Activated T-cell treated with anti-CD3 and anti-CD28 coated beads for 24 hours (primary cell): ENCODE measurements around the gene NCOR2.

ENCODE experiments used
- DNase-seq: peaks from one replicate; pipeline ENCODE4 v3.0.0-alpha.2; 2020; ENCODE audit warnings: low read depth

NCOR2 gene

GRCh38 chr12:124544311-124544970 is 23.0 kb downstream of the NCOR2 start:
- no peak for DNase-seq

GRCh38 chr12:124543590-124544310 is 23.7 kb downstream of the NCOR2 start:
- DNase-seq: no peak

- no peak for DNase-seq
These were observed 24.3 kb downstream of the NCOR2 start for GRCh38 chr12:124543052-124543589.

GRCh38 chr12:124542021-124542949 is 25.1 kb downstream of the NCOR2 start:
- no peak for DNase-seq

DNA sequence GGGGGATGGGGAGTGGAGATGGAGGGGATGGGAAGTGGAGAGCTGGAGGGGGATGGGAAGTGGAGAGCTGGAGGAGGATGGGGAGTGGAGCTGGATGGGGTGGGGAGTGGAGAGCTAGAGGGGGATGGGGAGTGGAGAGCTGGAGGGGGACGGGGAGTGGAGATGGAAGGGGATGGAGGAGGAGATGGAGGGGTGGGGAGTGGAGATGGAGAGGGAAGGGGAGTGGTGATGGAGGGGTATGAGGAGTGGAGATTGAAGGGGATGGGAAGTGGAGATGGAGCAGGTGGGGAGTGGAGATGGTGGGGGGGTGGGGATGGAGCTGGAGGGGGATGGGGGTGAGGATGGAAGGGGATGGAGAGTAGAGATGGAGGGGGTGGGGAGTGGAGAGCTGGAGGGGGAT is 26.1 kb downstream of the NCOR2 start:
- DNase-seq: no peak

GRCh38 chr12:124539084-124540041 is 28.0 kb downstream of the NCOR2 start:
- DNase-seq: no peak

- no peak for DNase-seq
These were observed 29.0 kb downstream of the NCOR2 start for GRCh38 chr12:124538194-124539082.

GRCh38 chr12:124537525-124538193 is 29.8 kb downstream of the NCOR2 start:
- no peak for DNase-seq

DNA sequence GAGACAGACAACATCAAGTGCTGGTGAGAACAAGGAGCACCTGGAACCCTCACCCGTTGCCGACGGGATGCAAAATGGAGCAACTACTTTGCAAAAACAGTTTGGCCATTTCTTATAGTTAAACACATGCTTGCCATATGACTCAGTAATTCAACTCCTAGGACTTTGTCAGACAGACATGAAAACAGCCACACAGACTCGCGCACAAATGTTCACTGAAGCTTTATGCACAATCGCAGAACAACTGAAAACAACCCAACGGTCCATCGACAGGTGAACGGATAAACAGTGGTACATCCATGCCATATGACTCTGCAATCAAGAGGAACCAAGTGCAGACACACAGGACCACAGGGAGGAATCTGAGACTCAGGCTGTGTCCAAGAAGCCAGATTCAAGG is 30.8 kb downstream of the NCOR2 start:
- no peak for DNase-seq

GRCh38 chr12:124534776-124535740 is 32.4 kb downstream of the NCOR2 start:
- no peak for DNase-seq

GRCh38 chr12:124533456-124533855 is 34.0 kb downstream of the NCOR2 start:
- DNase-seq: no peak

- no peak for DNase-seq
These were observed 34.4 kb downstream of the NCOR2 start for GRCh38 chr12:124532967-124533366.

DNA sequence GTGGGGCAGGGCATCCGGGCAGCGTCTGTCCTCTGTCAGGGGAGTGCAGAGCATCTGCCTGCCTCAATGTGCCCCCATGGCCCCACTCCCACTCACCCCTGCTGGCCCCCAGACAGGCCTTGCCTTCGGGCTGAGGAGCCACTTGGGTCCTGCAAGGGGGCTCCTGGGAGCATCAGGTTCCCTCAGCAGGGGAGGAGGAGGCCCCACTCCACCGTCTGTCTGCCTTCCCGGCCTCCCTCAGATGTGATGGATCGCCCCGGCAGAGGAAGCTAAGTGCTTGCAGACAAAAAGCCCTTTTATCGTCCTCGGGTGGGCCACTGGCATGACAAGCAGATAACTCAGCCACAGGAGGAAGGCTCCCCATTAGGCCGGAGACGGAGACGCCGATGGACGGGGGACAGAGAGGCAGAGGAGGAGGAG is 35.1 kb downstream of the NCOR2 start:
- no peak for DNase-seq

DNA sequence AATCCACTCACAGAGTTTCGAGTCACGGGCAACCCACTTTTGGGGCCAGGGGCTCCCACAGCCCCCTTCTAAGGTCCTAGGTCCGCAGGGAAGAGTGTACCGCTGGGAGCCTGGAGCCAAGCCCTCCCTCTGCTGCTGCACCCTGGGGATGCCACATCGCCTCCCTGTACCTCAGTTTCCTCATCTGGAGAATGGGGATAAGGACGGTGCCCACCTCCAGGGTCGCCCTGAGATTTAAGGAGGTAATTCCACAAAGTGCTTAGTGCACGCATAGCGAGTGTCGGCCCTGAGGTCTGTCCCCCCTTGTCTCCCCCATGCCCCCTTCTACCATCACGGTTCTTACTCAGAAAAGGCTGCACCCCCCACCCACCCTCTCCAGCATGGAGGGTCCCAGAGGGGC is 35.5 kb downstream of the NCOR2 start:
- no peak for DNase-seq

- no peak for DNase-seq
These were observed 36.1 kb downstream of the NCOR2 start for GRCh38 chr12:124531281-124531745.

DNA sequence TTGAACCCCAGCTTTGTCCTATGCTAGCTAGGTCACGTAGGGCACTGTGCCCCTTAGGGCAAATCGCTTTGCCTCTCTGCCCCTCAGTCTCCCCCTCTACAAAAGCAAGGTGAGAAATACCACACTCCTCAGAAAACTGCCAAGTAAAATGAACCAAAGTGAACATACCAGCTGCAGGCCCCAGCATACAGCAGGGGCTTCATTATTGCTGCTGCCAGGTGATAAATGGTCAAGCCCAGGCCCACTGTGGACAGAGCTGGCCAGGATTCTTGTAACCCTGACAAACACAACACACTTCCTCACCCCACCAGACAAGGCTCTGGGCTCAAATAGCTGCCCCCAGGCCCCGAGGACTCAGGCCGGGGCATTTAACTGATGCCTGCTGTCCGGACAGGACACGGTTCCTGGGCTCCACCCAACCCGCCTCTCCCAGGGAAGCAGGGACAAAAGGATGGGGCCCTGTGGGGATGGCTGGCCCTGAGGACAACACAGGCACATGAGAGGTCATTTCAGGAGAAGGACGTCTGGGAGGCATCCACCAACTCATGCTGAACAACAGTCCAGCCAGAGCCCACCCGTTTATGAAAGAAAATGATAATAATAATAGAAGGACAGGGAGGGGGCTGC is 36.7 kb downstream of the NCOR2 start:
- no peak for DNase-seq

GRCh38 chr12:124529565-124530276 is 37.7 kb downstream of the NCOR2 start:
- no peak for DNase-seq
